SW480 (cell line): ENCODE data around the gene TRMT61A.

Experiments used
- DNase-seq: peaks from one replicate; pipeline ENCODE4 v3.0.0-alpha.2; 2016; ENCODE audit warnings: low spot score

The TRMT61A gene

DNA sequence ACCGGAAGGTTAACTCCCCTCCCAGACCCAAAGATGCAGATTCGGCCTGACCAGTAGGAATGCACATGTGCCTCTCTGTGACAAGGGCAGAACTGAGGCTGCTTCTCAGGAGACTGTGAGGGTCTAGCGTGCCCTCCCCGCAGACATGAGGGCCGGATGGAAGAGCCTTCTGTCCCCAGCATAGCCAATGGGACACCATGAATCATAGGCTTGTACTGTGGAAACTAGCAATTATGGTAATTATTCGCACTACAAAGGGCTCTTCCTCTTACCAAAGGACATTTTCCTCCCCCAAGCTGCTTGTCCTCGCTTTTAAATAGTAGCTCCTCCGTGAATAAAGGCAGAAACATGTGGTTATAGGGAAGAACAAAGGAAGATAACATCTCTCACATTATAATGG, 40.0 kb downstream of the TRMT61A start:
- no peak for DNase-seq

DNA sequence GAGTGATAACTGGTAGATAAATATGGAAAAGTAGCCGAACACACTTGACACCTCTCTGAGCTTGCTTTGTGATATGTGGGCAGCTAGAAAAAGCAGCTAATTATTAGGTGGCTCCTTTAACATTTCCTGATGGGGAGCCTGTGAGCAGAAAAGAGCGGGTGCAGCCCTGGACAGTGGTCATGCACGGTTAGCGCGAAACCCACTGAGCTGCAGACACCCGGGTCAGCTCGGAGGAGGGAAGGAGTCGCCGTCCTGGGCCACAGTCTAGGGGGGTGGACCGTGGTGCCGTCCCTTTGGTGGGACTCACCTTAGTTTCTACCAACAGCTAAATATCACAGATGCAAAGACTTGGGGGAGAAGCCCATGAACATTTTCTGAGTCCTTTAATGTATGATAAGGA, 40.4 kb downstream of the TRMT61A start:
- no peak for DNase-seq

DNA sequence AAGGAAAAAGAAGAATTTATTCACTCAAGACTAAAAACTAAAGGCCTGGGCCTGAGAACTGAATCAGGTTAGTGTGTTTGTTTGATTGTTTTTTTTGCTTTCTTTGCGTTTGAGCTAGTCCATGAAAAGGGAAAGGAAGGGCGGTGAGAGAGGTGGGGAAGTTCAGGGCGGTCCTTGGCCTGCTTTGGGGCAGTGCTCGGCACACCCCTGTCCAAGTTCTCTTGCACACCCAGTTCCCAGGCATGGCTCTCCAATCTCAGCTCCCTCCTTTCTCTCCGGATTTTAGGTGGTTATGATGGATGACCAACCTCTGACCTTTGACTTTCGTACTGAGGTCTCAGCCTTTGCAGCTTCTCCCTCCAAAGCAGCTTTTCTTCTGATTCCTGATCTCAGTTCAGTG, 45.1 kb downstream of the TRMT61A start:
- no peak for DNase-seq

GRCh38 chr14:103574707-103575285, 45.8 kb downstream of the TRMT61A start:
- DNase-seq = no peak

DNA sequence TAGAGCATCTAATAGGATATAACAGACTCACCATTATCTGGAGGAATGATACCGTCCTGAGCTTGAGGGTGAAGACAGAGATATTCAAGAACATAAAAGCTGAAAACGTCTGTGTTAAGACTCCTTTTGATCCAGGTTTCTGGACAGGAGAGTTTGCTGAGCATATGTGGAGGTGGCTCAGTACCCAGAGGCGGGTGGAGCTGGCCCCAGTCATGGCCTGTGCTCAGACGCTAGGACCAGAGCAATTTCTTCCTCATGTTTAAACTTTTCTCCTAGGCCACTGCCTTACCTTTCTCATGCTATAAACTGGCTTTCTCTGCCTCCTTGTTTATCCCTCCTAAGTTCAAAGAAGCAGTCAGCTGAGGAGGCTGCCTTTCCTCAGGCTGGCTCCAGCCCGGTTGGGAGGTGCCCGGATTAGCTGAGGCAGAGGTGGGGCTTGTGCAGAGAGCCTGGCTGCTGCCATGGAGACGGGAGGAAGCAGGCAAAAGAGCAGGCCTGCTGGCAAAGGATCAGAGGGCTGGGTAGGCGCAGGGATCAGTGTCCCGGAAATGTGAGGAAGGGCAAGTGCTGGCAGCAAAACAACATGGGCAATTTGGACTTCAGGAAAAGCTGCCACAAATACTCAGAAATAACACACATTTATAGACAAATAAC, 47.5 kb downstream of the TRMT61A start:
- DNase-seq = peak; percentile 82

- no peak for DNase-seq
Measured at GRCh38 chr14:103578401-103579075, 49.5 kb downstream of the TRMT61A start.

- DNase-seq = no peak
Measured at GRCh38 chr14:103581206-103581605, 52.2 kb downstream of the TRMT61A start.

DNA sequence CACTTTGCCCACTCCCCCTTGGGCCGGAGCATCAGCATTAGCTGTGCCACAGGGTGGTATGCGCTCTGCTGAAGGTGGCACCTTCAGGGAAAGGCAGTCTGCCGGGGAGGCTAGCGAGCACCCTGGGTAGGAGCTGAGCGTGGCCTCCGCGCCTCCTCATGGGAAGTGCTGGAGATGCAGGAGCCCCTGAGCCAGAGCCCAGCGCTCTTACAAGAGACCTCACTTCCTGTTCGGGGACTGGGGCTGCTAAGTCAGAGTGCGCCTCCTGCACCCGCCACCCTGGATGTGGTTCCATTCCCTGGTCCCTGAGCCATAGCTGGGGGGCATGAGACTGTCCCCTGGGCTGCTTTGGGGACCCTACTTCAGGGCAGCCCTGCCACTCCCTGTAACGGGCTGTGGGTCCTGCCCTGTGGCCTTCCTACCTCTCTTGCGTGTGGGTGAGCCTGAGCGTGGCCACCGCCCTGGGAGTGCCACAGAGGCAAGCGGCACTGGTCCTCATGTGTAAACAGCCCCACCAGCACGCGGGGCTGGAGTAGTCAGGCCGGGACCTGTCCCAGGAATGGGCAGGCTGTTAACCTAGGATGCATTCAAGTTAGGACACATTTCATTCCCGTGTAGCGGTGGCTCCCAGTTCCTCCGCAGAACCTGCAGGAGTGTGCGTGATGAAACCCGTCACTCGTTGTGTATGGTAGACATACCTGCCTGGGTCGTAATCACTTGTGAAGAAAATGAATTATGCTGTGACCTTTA, 53.1 kb downstream of the TRMT61A start:
- no peak for DNase-seq

GRCh38 chr14:103584326-103584915, 55.4 kb downstream of the TRMT61A start:
- DNase-seq = no peak
